ENCODE measurements around the gene ARHGAP10.

Gene ARHGAP10

GRCh38 chr4:148116264-148116663, 384.4 kb downstream of the ARHGAP10 start:
- DNase-seq (ENCODE audit: extremely low read depth in 1 of 2, low read depth in 1 of 2): no peak

DNA sequence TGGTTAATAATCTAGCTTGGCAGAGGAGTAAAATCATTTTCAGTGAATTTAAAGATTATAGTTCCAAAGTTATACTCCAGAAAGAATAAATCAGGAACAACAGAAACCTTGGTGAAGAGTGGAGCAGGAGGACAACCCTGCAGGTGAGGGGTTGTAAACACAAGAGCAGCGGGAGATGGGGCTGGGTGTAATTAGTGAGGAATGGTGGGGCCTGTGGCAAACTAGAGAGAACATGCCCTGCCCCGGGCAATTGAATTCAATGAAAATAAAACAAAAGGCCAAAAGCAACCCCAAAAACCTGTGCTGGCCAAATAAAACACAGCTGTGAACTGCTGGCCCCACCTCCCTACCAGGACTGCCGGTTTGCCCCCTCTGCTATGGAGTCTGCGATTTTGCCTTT, 385.1 kb downstream of the ARHGAP10 start:
- DNase-seq (ENCODE audit: extremely low read depth in 1 of 2, low read depth in 1 of 2): no peak

DNA sequence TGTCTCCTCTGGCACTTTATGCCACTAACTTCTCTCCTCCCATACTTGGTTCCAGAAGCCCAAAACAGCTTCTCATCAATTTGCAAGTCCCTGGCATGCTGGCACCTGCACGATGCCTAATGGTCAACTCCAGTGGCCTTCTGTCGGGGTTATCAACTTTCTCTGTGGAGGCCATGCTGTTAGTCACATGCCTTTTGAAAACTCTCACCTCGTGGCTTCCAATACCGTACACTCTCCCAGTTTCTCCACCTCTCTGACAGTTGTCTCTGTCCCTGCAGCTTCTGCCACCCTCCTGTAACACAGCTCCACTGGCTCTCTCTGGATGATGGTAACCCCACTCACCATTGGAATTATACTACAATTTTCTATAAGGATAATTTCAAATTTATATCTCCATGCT, 386.3 kb downstream of the ARHGAP10 start:
- DNase-seq (ENCODE audit: extremely low read depth in 1 of 2, low read depth in 1 of 2): no peak

DNA sequence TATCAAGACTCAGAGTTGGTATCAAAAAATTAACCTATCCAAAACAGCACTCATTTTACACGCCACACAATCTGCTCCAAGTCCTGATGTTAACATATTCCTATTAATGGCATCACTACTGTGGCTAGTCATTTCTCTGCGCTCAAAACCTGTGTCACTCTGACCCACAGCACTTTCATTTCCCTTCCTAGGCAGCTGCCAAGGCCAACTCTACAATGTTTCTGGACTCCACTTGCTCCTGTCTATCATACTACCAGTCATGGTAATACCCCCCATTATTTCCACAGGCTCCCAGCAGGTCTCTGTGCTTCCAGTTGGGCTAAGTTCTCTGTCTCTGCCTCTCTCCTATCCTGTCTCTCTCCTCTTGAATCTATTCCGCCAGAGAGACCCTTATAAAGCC, 386.7 kb downstream of the ARHGAP10 start:
- DNase-seq (ENCODE audit: extremely low read depth in 1 of 2, low read depth in 1 of 2): no peak

GRCh38 chr4:148120216-148120615, 388.3 kb downstream of the ARHGAP10 start:
- no peak for DNase-seq (ENCODE audit: extremely low read depth in 1 of 2, low read depth in 1 of 2)

Measured in stimulated activated CD8-positive, alpha-beta memory T cell treated with anti-CD3 and anti-CD28 coated beads, Interleukin-7, amount 100 ng/mL, for 48 hours (primary cell).